Large intestine (tissue), 3 donors: ENCODE data around the gene RBBP8NL. TPM values are rescaled to one million over a fixed set of nuclear protein-coding genes. Genes with fewer than 3 reads are reported as not detected.

Experiments used
- DNase-seq, 2 donors: peaks; one replicate each; pipeline versions ENCODE4 v3.0.0 to v3.0.0-alpha.2; 2013
- H3K27ac ChIP-seq: one replicate; pipeline ENCODE4 v1.5.1; 2013; ENCODE audit warnings: low read length
- H3K27me3 ChIP-seq: 2 replicates; pipeline ENCODE4 v1.6.1; 2013; ENCODE audit warnings: low read length; ENCODE audit not compliant: control insufficient read depth, insufficient read depth
- H3K36me3 ChIP-seq: 2 replicates; pipeline ENCODE4 v1.6.1; 2013; ENCODE audit warnings: low read length; ENCODE audit not compliant: control insufficient read depth, insufficient read depth
- H3K4me1 ChIP-seq: one replicate; pipeline ENCODE4 v1.6.1; 2013; ENCODE audit warnings: low read length; ENCODE audit not compliant: control insufficient read depth, insufficient read depth
- H3K4me3 ChIP-seq: one replicate; pipeline ENCODE4 v1.5.1; 2013; ENCODE audit warnings: low read length
- H3K9me3 ChIP-seq: one replicate; pipeline ENCODE4 v1.6.1; 2013; ENCODE audit warnings: mild to moderate bottlenecking, low read depth, low read length, moderate library complexity; ENCODE audit not compliant: control insufficient read depth
- WGBS: methylation state at CpG from one replicate; pipeline ENCODE4 v1.1.5; 2013; ENCODE audit warnings: low lambda C conversion rate; ENCODE audit not compliant: insufficient coverage; 5-methylcytosine and 5-hydroxymethylcytosine counted together
- polyA plus RNA-seq: library from polyadenylated mRNA; unstranded; fragments of 120-200 nt; gene quantifications from one replicate; pipeline ENCODE4 v1.2.1, GENCODE V29; 2013

Gene RBBP8NL
- polyA plus RNA-seq, 1 donor: 9.6 TPM

DNA sequence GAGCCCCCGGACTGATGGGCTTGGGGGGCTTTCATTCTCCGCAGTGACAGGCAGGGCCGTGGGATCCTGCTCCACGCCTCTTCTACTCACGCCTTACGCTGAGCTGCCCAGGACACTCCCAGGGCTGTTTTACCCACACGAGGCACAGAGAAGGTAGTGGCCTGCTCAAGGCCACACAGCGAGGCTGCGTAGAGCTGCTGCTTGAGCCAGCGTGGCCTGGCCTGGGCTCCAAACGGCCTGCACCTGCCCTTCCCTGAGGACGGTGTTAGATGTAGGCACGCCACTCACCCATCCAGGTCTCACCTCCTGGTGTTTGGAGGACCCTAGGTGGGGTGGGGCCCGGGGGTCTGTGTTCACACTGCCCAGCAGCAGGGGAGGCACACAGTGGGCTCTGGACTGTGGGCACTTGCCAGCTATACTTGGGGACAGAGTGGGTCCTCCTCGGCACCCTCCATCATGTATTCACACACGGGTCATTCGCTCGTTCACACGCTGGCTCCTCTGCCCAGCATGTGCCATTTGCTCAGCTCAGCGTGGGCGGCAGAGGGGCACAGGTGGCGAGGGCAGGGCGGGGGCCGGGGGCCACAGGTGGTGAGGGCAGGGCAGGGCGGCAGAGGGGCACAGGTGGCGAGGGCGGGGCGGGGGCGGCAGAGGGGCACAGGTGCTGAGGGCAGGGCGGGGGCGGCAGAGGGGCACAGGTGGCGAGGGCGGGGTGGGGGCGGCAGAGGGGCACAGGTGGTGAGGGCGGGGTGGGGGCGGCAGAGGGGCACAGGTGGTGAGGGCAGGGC is 18.4 kb upstream of the RBBP8NL start:
- H3K4me3 ChIP-seq: no peak overlapping the region
- no CpG with 5 or more reads among the region's 36 CpGs for WGBS

DNA sequence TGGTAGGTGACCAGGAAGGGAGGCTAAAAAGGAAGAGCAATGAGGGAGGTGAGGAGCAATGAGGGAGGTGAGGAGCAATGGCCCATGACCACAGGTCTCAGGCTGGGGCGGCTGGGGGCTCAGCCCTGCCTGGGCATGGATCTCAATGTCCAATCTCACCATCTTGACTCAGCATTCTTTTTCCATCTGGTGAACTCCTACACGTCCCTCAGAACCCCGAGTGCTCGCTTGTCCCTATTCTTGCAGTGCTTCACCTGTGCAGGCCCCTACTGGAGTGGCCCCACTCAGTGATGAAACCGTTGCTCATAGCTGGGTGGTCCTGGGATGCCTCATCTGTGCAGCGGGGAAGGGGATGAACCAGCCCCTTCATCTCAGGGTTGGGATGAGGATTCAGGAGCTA is 16.9 kb upstream of the RBBP8NL start:
- no CpG with 5 or more reads among the region's 6 CpGs for WGBS
- Histone ChIP-seq H3K27ac (no peak overlapping the region), H3K4me3 (no peak overlapping the region), H3K4me1 (peaks cover 44% of the 10 kb centered on the region), H3K36me3 (no peaks in the 10 kb centered on the region), H3K9me3 (peaks cover 4% of the 10 kb centered on the region), H3K27me3 (no peaks in the 10 kb centered on the region)
- DNase-seq: no peak

More for the DNA sequence above, 18.4 kb upstream of the RBBP8NL start:
- Histone ChIP-seq H3K36me3 (no peaks in the 10 kb centered on the region), H3K27me3 (no peaks in the 10 kb centered on the region), H3K9me3 (peaks cover 4% of the 10 kb centered on the region), H3K27ac (no peak overlapping the region), H3K4me1 (peaks cover 44% of the 10 kb centered on the region)
- no peak for DNase-seq

DNA sequence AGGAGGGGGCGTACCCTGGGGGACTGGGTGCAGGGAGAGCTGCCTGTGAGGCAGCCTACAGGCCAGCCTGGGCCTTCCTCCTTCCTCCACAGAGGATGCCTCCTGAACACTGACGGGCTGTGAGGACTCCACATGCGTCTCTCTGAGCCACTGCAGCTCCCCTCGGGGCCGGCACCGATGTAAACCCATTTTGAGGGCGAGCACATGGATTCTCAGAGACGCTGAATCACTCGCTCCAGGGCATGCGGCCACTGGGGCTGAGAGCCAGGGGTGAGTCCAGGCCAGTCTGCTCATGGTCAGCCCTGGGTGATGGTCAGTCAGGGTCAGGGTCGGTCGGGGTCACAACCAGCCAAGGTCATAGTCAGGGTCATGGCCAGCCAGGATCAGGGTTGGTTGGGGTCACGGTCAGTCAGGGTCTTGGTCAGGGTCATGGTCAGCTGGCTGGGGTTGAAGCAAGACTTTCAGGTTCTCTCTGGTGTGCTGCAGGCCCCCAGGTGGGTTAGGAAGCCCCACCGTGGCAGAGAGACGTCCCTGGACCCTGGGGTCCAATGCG is 14.7 kb upstream of the RBBP8NL start:
- Histone ChIP-seq H3K4me3 (no peak overlapping the region), H3K36me3 (no peaks in the 10 kb centered on the region), H3K27me3 (no peaks in the 10 kb centered on the region), H3K9me3 (no peaks in the 10 kb centered on the region), H3K27ac (no peak overlapping the region), H3K4me1 (peaks cover 36% of the 10 kb centered on the region)
- DNase-seq: no peak
- WGBS: no CpG with 5 or more reads among the region's 16 CpGs

DNA sequence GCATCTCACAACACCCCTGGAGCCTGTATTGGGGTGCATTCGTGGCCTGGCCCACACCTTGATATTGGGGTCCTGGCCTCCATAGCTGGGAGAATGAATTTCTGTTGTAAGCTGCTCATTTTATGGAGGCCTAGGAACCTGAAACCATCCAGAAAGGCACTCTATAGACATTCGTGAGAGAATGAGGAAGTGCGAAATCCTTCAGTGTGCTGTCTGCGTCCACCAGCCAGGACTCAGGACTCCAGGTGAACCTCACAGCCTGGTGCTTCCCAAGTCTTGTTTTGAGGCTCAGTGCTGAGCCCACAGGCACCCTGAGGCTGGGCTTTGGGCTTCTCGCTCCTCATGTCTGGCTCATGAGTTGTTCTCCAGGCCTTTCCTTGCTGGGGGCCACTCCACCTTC is 11.9 kb upstream of the RBBP8NL start:
- DNase-seq: no peak
- Histone ChIP-seq H3K36me3 (no peaks in the 10 kb centered on the region), H3K9me3 (peaks cover 4% of the 10 kb centered on the region), H3K27ac (no peak overlapping the region), H3K27me3 (no peaks in the 10 kb centered on the region), H3K4me3 (no peak overlapping the region), H3K4me1 (peaks cover 26% of the 10 kb centered on the region)
- WGBS: no CpG with 5 or more reads among the region's 5 CpGs

DNA sequence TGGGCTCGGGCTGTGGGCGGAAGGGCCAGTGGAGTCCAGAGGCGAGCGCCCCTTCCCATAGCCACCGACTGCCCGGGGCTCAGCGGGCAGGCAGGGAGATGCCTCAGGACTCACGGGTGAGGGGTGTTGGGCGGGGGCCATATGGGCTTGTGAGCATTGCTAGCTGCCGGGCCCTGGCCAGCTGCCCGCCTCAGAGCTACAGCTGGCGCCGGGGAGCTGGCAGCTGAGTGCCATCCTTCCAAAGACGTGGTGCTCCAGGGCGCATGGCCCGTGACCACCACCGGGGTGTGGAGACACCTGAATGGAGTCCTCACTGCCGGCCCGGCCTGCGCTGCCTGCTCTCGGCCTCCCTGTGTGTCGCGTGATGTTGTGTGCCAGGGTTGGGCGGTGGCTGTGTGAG is 10.6 kb upstream of the RBBP8NL start:
- no peak for DNase-seq
- H3K27me3 ChIP-seq: no peaks in the 10 kb centered on the region
- peaks cover 4% of the 10 kb centered on the region for H3K9me3 ChIP-seq
- H3K4me3 ChIP-seq: no peak overlapping the region
- H3K27ac ChIP-seq: no peak overlapping the region
- H3K4me1 ChIP-seq: peaks cover 39% of the 10 kb centered on the region
- no CpG with 5 or more reads among the region's 24 CpGs for WGBS
- no peaks in the 10 kb centered on the region for H3K36me3 ChIP-seq

DNA sequence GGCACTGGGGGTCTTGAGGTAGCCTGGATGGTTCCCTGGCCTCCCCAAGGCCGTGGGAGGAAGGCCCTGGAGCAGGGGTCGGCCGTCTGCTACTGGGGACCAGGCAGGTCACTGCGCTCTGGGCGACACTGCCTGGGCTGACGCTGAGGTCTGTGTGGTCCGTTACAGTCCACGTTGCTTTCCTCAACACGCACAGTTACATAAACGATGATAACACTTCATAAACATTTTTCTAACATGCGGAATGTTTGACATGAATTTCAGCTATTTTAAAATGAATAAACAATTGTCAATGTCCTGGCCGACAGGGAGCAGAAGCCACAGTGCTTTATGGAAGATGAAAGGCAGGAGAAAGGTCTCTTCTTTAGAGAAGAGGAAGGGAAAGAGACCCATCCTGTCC is 10.2 kb upstream of the RBBP8NL start:
- H3K27me3 ChIP-seq: no peaks in the 10 kb centered on the region

DNA sequence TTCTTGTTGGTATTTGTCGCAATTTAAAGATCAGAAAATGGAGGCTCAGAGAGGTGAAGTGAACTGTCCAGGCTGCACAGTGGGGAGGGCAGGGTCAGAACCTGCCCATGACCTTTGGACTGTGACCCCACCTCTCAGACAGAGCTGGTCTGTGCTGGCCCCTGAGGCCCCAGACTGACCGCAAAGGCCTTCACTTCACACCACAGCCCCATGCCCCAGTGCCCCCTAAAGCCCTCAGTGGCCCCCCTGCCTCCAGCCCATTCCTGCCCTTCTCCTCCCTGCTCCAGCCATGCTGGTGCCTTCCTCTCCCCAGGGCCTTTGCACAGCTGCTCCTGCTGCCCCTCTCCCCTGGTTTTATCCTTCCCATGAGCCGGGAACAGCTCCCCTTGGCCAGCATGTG is 9.4 kb upstream of the RBBP8NL start:
- Histone ChIP-seq H3K4me3 (no peak overlapping the region), H3K27me3 (no peaks in the 10 kb centered on the region), H3K36me3 (no peaks in the 10 kb centered on the region), H3K9me3 (peaks cover 4% of the 10 kb centered on the region), H3K4me1 (peaks cover 51% of the 10 kb centered on the region), H3K27ac (no peak overlapping the region)
- no CpG with 5 or more reads among the region's 3 CpGs for WGBS
- no peak for DNase-seq

More for the DNA sequence above, 10.2 kb upstream of the RBBP8NL start:
- Histone ChIP-seq H3K27ac (no peak overlapping the region), H3K36me3 (no peaks in the 10 kb centered on the region), H3K4me1 (peaks cover 43% of the 10 kb centered on the region), H3K4me3 (no peak overlapping the region), H3K9me3 (peaks cover 4% of the 10 kb centered on the region)
- DNase-seq: no peak
- 100% methylated on average over 1 of the region's 12 CpGs for WGBS

DNA sequence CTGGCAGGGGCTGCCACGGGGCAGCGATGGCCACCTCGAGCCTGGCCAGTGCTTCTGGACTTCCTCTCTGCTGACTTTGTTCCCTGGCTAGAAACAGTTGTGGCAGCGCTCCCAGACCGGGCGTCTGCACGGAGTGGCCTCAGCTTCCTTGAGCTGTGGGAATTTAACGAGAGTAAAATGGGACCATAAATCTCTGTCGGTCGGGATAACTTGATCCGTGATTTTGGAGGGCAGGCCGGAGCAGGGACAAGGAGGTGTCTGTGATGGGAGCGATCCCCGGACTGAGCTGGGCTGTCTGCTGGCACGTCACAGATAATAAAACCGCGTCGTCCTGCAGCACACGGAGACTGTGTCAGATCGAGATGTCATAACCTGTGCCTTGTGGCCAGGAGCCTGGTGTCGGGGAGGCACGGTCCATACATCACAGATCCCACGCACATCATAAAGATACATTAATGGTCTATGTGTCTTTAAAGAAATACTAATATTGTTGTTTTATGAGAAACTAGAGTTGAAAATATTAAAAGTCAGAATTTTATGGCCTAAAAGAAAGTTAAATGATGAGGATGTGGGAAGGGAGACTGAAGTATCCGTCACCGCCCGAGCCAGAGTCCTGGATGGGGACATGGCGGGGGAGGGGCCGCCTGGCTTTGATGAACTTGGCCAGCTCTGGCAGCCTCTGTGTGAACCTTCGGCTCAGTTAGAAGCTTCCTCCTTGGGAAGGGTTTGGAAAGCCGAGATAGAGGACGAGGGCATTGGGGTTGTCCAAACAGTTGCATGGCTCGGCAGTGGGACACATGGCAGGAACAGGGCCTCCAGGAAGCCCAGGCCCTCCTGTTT is 6.5 kb upstream of the RBBP8NL start:
- Histone ChIP-seq H3K4me3 (no peak overlapping the region), H3K27me3 (no peaks in the 10 kb centered on the region), H3K27ac (no peak overlapping the region), H3K4me1 (peaks cover 53% of the 10 kb centered on the region), H3K9me3 (peaks cover 4% of the 10 kb centered on the region), H3K36me3 (no peaks in the 10 kb centered on the region)
- WGBS: no CpG with 5 or more reads among the region's 32 CpGs
- peak in 1 of 2 donors; percentile 60 for DNase-seq

DNA sequence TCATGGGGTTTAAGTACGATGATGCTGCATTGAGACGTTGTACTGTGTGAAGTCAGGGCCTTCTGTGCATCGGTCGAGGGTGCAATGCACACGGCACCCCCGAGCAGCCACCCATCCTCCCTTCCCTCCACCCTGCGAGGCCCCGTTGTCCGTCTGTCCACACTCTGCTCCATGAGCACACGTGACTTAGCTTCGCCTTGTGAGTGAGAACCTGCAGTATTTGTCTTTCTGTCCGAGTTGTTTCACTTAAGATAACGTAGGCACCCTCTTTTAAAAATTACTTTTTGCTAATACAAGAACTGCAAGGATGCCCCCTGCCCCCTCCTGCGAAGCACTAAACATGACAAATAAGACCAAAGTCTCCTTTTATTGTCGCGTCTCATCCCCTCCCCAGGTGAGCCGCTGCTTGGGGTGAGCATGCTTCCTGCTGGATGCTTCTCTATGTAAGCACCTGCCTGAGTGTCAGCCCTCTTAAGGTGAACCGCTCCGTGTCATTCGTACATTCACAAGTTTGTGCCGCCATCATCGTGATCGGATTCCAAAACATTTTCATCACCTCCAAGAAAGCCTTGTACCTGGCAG is 3.6 kb upstream of the RBBP8NL start:
- Histone ChIP-seq H3K27me3 (no peaks in the 10 kb centered on the region), H3K4me1 (peaks cover 81% of the 10 kb centered on the region), H3K27ac (peak overlapping the region; percentile 89), H3K4me3 (no peak overlapping the region), H3K9me3 (peaks cover under 1% of the 10 kb centered on the region), H3K36me3 (no peaks in the 10 kb centered on the region)
- DNase-seq: peak; percentile 93 to 98
- WGBS: 15% methylated on average over 5 of the region's 23 CpGs

DNA sequence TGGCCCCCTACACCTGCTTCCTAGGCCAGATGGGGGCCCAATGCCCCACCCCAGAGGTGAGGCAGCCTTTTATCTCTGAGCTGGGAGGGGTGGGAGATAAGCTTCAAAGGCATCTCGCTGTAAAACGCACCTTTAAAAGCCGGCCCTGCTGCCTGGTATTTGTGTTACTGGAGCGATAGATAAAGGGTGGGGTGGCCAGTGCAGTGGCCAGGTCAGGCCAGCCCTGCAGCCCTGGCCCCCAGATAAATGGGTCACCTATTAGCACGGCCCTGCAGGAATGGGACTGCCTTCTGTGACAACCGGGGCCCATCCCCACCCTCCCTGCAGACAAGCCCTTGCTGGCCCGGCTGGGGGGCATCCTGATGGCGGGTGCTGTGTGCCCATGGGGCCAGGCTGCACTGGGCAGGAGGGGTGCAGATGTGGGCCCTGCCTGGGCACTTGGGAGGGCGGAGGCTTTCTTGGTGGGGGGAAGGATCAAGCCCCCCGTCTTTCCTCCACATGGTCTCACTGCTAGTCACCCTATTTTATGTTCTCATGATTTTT is 3.0 kb upstream of the RBBP8NL start:
- Histone ChIP-seq H3K9me3 (no peaks in the 10 kb centered on the region), H3K27me3 (no peaks in the 10 kb centered on the region), H3K4me3 (no peak overlapping the region), H3K36me3 (no peaks in the 10 kb centered on the region), H3K27ac (peak overlapping the region; percentile 89), H3K4me1 (peaks cover 82% of the 10 kb centered on the region)
- WGBS: no CpG with 5 or more reads among the region's 10 CpGs
- peak; percentile 91 to 95 for DNase-seq
